Peyer's patch (tissue), 4 donors: ENCODE measurements around the gene GPX5. TPM values are rescaled to one million over a fixed set of nuclear protein-coding genes. Genes with fewer than 3 reads are reported as not detected.

Experiments used
- DNase-seq, 3 donors: peaks; one replicate each; pipeline ENCODE4 v3.0.0-alpha.2; 2017 to 2019
- H3K27ac ChIP-seq, 4 donors: fragments of 200-600 bp; sonication (generic); one replicate each; pipeline ENCODE4 v1.5.1; 2016 to 2019
- H3K27me3 ChIP-seq, 2 donors: fragments of 200-600 bp; sonication (generic); one replicate each; pipeline ENCODE4 v1.5.1; 2019
- H3K36me3 ChIP-seq, 3 donors: fragments of 200-600 bp; sonication (generic); one replicate each; pipeline ENCODE4 v1.5.1; 2016 to 2019
- H3K4me1 ChIP-seq, 4 donors: fragments of 200-600 bp; sonication (generic); one replicate each; pipeline ENCODE4 v1.5.1; 2016 to 2019
- H3K4me3 ChIP-seq, 4 donors: fragments of 200-600 bp; sonication (generic); 1 replicate in 3 of 4; 2 replicates in 1 of 4; pipeline ENCODE4 v1.5.1; 2016 to 2019; ENCODE audit warnings: mild to moderate bottlenecking in 1 of 4
- H3K9me3 ChIP-seq, 4 donors: fragments of 200-600 bp; sonication (generic); one replicate each; pipeline ENCODE4 v1.5.1; 2016 to 2019; ENCODE audit warnings: mild to moderate bottlenecking in 1 of 4
- POLR2A ChIP-seq, 2 donors: fragments of 450-650 bp; IDR thresholded peaks; one replicate each; pipeline ENCODE4 v1.5.1; 2017; ENCODE audit warnings: antibody characterized with exemption in 2 of 2, mild to moderate bottlenecking in 2 of 2, moderate library complexity in 2 of 2
- total RNA-seq, 4 donors: library from RNA; depleted of rRNA; stranded (reverse); fragments of >200 nt; gene quantifications; one replicate each; pipeline ENCODE4 v1.1.0, GENCODE V29; 2016
- TF ChIP-seq, protein P1 (sequence below), 6 experiments: fragments of 450-650 bp in 4 of 6; fragments of 200-600 bp in 2 of 6; sonication (generic) in 1 of 6; IDR thresholded peaks; one replicate each; pipeline ENCODE4 v1.5.1; 2017 to 2019; ENCODE audit warnings: antibody characterized with exemption in 6 of 6, mild to moderate bottlenecking in 3 of 6, moderate library complexity in 1 of 6

The GPX5 gene, protein sequence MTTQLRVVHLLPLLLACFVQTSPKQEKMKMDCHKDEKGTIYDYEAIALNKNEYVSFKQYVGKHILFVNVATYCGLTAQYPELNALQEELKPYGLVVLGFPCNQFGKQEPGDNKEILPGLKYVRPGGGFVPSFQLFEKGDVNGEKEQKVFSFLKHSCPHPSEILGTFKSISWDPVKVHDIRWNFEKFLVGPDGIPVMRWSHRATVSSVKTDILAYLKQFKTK
- not detected for total RNA-seq

DNA sequence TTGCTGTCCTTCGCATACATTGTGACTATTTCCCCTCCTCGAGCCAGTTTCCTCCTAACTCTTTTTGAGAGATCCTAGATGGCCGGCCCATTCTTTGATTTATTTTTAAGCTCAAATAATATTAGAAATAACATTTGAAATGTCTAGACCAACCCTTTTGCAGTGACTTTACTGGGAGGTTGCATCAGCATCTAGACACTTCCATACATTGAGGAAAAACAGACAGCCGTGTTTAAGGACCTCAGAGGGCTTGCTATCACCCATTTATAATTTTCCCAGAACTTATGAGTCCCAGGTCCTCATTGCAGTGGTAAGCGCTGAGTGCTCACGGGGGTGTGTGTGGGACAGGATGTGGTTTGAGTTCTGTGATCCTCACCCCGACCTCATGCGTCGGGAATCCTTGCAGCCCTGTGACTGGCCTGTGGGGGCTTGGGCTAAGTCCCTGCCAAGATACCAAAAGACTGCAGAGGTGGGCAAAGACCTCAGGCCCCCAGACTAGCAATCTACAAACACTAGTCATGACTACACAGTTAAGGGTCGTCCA lies at the start of gene GPX5:
TSS of gene GPX5 (plus strand) at position 386 of the 544 bp plus-strand sequence. CDS start at position 519, 133 bp downstream.
- TF ChIP-seq POLR2A (IDR thresholded peaks at IDR 0.05): no peak
- TF ChIP-seq, protein P1, sequence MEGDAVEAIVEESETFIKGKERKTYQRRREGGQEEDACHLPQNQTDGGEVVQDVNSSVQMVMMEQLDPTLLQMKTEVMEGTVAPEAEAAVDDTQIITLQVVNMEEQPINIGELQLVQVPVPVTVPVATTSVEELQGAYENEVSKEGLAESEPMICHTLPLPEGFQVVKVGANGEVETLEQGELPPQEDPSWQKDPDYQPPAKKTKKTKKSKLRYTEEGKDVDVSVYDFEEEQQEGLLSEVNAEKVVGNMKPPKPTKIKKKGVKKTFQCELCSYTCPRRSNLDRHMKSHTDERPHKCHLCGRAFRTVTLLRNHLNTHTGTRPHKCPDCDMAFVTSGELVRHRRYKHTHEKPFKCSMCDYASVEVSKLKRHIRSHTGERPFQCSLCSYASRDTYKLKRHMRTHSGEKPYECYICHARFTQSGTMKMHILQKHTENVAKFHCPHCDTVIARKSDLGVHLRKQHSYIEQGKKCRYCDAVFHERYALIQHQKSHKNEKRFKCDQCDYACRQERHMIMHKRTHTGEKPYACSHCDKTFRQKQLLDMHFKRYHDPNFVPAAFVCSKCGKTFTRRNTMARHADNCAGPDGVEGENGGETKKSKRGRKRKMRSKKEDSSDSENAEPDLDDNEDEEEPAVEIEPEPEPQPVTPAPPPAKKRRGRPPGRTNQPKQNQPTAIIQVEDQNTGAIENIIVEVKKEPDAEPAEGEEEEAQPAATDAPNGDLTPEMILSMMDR (IDR thresholded peaks at IDR 0.05): no peak
- no peaks in the 10 kb centered on the region for H3K36me3 ChIP-seq
- no peak within 1 kb of the TSS for H3K4me3 ChIP-seq
- no peaks in the 10 kb centered on the region for H3K9me3 ChIP-seq
- no peak within 1 kb of the TSS for H3K27ac ChIP-seq
- H3K4me1 ChIP-seq: no peaks in the 10 kb centered on the region
- DNase-seq: no peak
- H3K27me3 ChIP-seq: no peaks in the 10 kb centered on the region

GRCh38 chr6:28478518-28478917 lies 47.2 kb upstream of the GPX5 start:
- no peak for DNase-seq
- Histone ChIP-seq H3K9me3 (no peaks in the 10 kb centered on the region), H3K27me3 (no peaks in the 10 kb centered on the region), H3K4me3 (no peak overlapping the region), H3K4me1 (no peaks in the 10 kb centered on the region), H3K27ac (no peak overlapping the region), H3K36me3 (no peaks in the 10 kb centered on the region)
- TF ChIP-seq, protein P1 (IDR thresholded peaks at IDR 0.05): no peak

DNA sequence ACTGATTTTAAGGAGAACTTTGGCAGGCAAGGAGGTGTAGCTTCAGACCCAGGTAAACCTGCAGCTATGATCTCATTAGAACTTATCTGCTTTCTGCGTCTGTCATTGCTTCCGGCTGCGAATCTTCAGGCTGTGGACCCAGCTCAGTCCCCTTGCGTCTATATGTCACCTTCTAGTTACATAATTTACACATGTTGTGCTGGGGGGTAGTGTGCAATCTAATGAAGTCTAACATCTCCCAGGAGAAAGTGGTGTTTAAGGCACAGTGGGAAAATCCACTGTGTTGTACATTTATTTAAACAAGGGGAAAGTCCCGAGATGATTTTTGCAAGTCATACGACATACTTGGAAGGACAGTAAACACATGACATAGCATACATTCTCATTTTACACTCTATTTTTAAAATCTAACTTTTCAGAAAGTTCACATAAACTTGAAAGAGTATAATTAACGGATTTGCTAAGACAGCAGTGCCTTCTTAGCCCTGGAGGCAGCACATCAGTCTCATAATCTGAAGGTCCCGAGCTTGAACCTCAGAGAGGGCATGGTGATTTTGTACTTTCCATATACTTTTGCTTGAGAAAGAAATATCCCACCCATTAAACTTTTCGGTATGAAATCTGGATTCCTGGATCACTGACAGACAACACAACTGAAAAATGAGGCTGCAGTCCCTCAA lies 45.3 kb upstream of the GPX5 start:
- H3K9me3 ChIP-seq: no peaks in the 10 kb centered on the region
- no peaks in the 10 kb centered on the region for H3K4me1 ChIP-seq
- no peaks in the 10 kb centered on the region for H3K36me3 ChIP-seq
- H3K27me3 ChIP-seq: no peaks in the 10 kb centered on the region
- TF ChIP-seq, protein P1 (IDR thresholded peaks at IDR 0.05): no peak
- TF ChIP-seq POLR2A (IDR thresholded peaks at IDR 0.05): no peak
- DNase-seq: no peak
- no peak overlapping the region for H3K4me3 ChIP-seq
- no peak overlapping the region for H3K27ac ChIP-seq

DNA sequence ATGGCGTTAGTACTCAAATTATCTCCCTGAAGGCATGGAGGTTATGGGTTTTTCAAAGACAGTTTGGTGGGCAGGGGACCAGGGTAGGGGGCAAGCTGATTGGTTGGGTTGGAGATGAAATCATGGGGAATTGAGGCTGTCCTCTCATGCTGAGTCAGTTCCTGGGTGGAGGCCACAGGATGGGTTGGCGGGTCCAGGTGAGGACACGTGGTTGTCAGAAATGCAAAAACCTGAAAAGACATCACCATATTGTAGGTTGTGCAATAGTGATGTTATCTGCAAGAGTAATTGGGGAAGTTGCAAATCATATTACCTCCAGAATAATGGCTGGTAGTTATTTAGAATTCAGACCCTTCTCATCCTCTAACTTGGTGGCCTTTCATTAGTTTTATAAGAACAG lies 40.2 kb upstream of the GPX5 start:
- Histone ChIP-seq H3K27ac (no peak overlapping the region), H3K4me1 (no peaks in the 10 kb centered on the region), H3K4me3 (no peak overlapping the region), H3K27me3 (no peaks in the 10 kb centered on the region), H3K9me3 (no peaks in the 10 kb centered on the region), H3K36me3 (no peaks in the 10 kb centered on the region)
- TF ChIP-seq, protein P1 (IDR thresholded peaks at IDR 0.05): no peak
- no peak for TF ChIP-seq POLR2A (IDR thresholded peaks at IDR 0.05)
- no peak for DNase-seq

DNA sequence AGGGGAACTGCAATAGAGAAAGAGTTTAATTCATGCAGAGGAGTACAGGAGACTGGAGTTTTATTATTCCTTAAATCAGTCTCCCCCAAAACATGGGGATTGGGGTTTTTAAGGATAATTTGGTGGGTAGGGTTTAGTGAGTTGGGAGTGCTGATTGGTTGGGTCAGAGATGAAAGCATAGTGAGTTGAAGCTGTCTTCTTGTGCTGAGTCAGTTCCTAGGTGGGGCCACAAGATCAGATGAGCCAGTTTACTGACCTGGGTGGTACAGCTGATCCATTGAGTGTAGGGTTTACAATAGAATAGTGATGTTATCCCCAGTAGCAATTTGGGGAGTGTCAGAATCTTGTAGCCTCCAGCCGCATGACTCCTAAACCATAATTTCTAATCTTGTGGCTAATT lies 39.1 kb upstream of the GPX5 start:
- H3K4me3 ChIP-seq: no peak overlapping the region

More for the DNA sequence above, 39.1 kb upstream of the GPX5 start:
- no peaks in the 10 kb centered on the region for H3K4me1 ChIP-seq
- no peaks in the 10 kb centered on the region for H3K36me3 ChIP-seq
- TF ChIP-seq, protein P1 (IDR thresholded peaks at IDR 0.05): no peak
- no peak for TF ChIP-seq POLR2A (IDR thresholded peaks at IDR 0.05)
- H3K27ac ChIP-seq: no peak overlapping the region
- H3K9me3 ChIP-seq: no peaks in the 10 kb centered on the region
- DNase-seq: no peak
- H3K27me3 ChIP-seq: no peaks in the 10 kb centered on the region
